HepG2 (cell line): ENCODE results near the gene CAMSAP3. TPM values are rescaled to one million over a fixed set of nuclear protein-coding genes. Genes with fewer than 3 reads are reported as not detected.

ENCODE experiments used
- ATAC-seq: fragments of 200-7000 bp; cut with Tn5 transposase; 3 replicates; pipeline ENCODE4 v1.9.1; 2020; ENCODE audit warnings: mild to moderate bottlenecking, moderate library complexity
- BruUV-seq: library from RNA; stranded (reverse); fragments of 400-500 nt; replicated peaks from 2 replicates; lab custom pipeline; 2021; lab: Mats Ljungman, UMichigan
- CTCF ChIA-PET: fragments of 300-600 bp; formaldehyde crosslinking; extraction: SDS; loops from one replicate; lab custom pipeline; 2021; ENCODE audit warnings: low total read pairs, inconsistent platforms, low intra/inter-chr PET ratio; lab: Yijun Ruan, JAX
- POLR2A ChIA-PET: fragments of 350-600 bp; sonication (Branson Sonifier 250); formaldehyde crosslinking; loops from one replicate; lab custom pipeline; 2020; ENCODE audit warnings: antibody characterized with exemption, inconsistent platforms; lab: Yijun Ruan, JAX
- DNase-seq: peaks from one replicate; pipeline ENCODE4 v3.0.0-alpha.2; 2015; ENCODE audit warnings: low spot score
- FAIRE-seq: peaks from 3 replicates; lab custom pipeline; 2011; peaks lifted over from hg19 to GRCh38; lab: Jason Lieb, UNC
- H2AFZ ChIP-seq: one replicate; pipeline ENCODE4 v1.6.1; 2011; ENCODE audit warnings: low read length, inconsistent platforms
- H3K27ac ChIP-seq: fragments of 300-600 bp; 3 replicates; pipeline ENCODE4 v1.8.0; 2011; ENCODE audit warnings: mixed run types, mild to moderate bottlenecking, mixed read lengths, low read length, inconsistent platforms; ENCODE audit not compliant: insufficient read depth; ENCODE audit errors: extremely low read length
- H3K27me3 ChIP-seq, 2 experiments: fragments of 200-600 bp in 1 of 2; 2 replicates in 1 of 2; 3 replicates in 1 of 2; pipeline versions ENCODE4 v1.6.0 to v1.8.0; 2011; ENCODE audit warnings: low read length in 2 of 2, mild to moderate bottlenecking in 2 of 2, moderate library complexity in 2 of 2, inconsistent platforms in 1 of 2; ENCODE audit not compliant: insufficient read depth in 2 of 2, control insufficient read depth in 1 of 2
- H3K36me3 ChIP-seq, 2 experiments: fragments of 200-600 bp in 1 of 2; replicated peaks in 1 of 2; 2 replicates in 1 of 2; 3 replicates in 1 of 2; pipeline versions ENCODE4 v1.5.1 to v1.8.0; 2011; ENCODE audit warnings: low read length in 2 of 2, inconsistent platforms in 1 of 2; ENCODE audit not compliant: insufficient read depth in 2 of 2, control insufficient read depth in 1 of 2
- H3K4me1 ChIP-seq: 2 replicates; pipeline ENCODE4 v1.5.1; 2012; ENCODE audit warnings: low read length, inconsistent platforms; ENCODE audit not compliant: insufficient read depth
- H3K4me2 ChIP-seq: 2 replicates; pipeline ENCODE4 v1.6.0; 2011; ENCODE audit warnings: low read depth, low read length, inconsistent platforms
- H3K4me3 ChIP-seq, 3 experiments: fragments of 200-600 bp in 1 of 3; sonication (generic), shearing (Covaris generic) in 1 of 3; replicated peaks in 1 of 3; 2 replicates each; pipeline ENCODE4 v1.5.1; 2011 to 2016; ENCODE audit warnings: low read length in 3 of 3, inconsistent platforms in 2 of 3, low read depth in 2 of 3, mild to moderate bottlenecking in 2 of 3, control low read depth in 1 of 3, mixed read lengths in 1 of 3; ENCODE audit not compliant: insufficient read depth in 1 of 3
- H3K79me2 ChIP-seq: one replicate; pipeline ENCODE4 v1.6.1; 2011; ENCODE audit warnings: low read length, inconsistent platforms; ENCODE audit not compliant: insufficient read depth
- H3K9ac ChIP-seq: 2 replicates; pipeline ENCODE4 v1.6.0; 2011; ENCODE audit warnings: mild to moderate bottlenecking, low read depth, low read length, inconsistent platforms; ENCODE audit not compliant: insufficient read depth
- H3K9me3 ChIP-seq: 2 replicates; pipeline ENCODE4 v1.5.1; 2012; ENCODE audit warnings: mild to moderate bottlenecking, low read length
- H4K20me1 ChIP-seq: 2 replicates; pipeline ENCODE4 v1.6.0; 2011; ENCODE audit warnings: inconsistent platforms, mild to moderate bottlenecking, low read length, moderate library complexity; ENCODE audit not compliant: insufficient read depth
- HNRNPLL ChIP-seq: fragments of 200-400 bp; formaldehyde crosslinking; IDR thresholded peaks from 2 replicates; pipeline ENCODE4 v1.6.1; 2017; ENCODE audit warnings: mild to moderate bottlenecking, low read depth, low read length; ENCODE audit not compliant: poor library complexity, severe bottlenecking
- HOXA3 ChIP-seq: sonication (generic); formaldehyde crosslinking; IDR thresholded peaks from 2 replicates; pipeline ENCODE4 v1.5.0; 2020; ENCODE audit warnings: missing genetic modification reagents
- PHF5A ChIP-seq: IDR thresholded peaks from one replicate; pipeline ENCODE4 v1.6.1; 2018; ENCODE audit warnings: low read depth, missing genetic modification reagents; ENCODE audit not compliant: unreplicated experiment
- RBM22 ChIP-seq: fragments of 200-400 bp; formaldehyde crosslinking; optimal IDR thresholded peaks from 2 replicates; pipeline ENCODE3; 2017; ENCODE audit warnings: mild to moderate bottlenecking, low read length, moderate library complexity
- ZNF260 ChIP-seq: sonication (generic); formaldehyde crosslinking; IDR thresholded peaks from 2 replicates; pipeline ENCODE4 v1.4.0; 2020; ENCODE audit warnings: missing genetic modification reagents, low read depth, mild to moderate bottlenecking, borderline replicate concordance
- ZNF460 ChIP-seq: sonication (generic); formaldehyde crosslinking; IDR thresholded peaks from 2 replicates; pipeline ENCODE4 v1.5.1; 2020; ENCODE audit warnings: missing genetic modification reagents, mild to moderate bottlenecking, borderline replicate concordance
- ZNF768 ChIP-seq: sonication (generic); formaldehyde crosslinking; IDR thresholded peaks from 2 replicates; pipeline ENCODE4 v1.4.0; 2020; ENCODE audit warnings: missing genetic modification reagents
- WGBS: methylation state at CpG from one replicate; pipeline ENCODE4 v1.1.6; 2017; ENCODE audit warnings: low lambda C conversion rate; 5-methylcytosine and 5-hydroxymethylcytosine counted together
- in situ Hi-C: cut with HindIII; loops from 2 replicates; pipeline ENCODE4 v1.10.0; 2017; ENCODE audit warnings: low pct_unique_long_range_greater_than_20kb; ENCODE audit not compliant: extremely low pct_ligation_motif_present
- intact Hi-C: fragments of 100-400 bp; cut with micrococcal nuclease; formaldehyde crosslinking; loops from one replicate; pipeline ENCODE4 v1.10.0; 2022; ENCODE audit not compliant: unreplicated experiment
- polyA plus RNA-seq, 8 experiments: library from polyadenylated mRNA; depleted of rRNA in 3 of 8; stranded (reverse) in 7 of 8; unstranded in 1 of 8; fragments of >200 nt; fragmentation: Illumina TruSeq in 4 of 8; extraction: Trizol in 4 of 8; gene quantifications; 2 replicates each; pipeline versions ENCODE4 v1.2.1 to v1.2.3, GENCODE V29; 2011 to 2016; ENCODE audit warnings: low read depth in 4 of 8, missing spikeins in 1 of 8, mixed read lengths in 1 of 8; ENCODE audit not compliant: insufficient read depth in 1 of 8
- total RNA-seq, 5 experiments: library from RNA; depleted of rRNA; stranded (reverse); fragments of >200 nt; fragmentation: Illumina TruSeq; extraction: Trizol; gene quantifications; 2 replicates each; pipeline ENCODE4 v1.2.3, GENCODE V29; 2016; ENCODE audit warnings: low read depth in 1 of 5
- TF ChIP-seq, protein P1 (sequence below): sonication (generic); formaldehyde crosslinking; IDR thresholded peaks from 2 replicates; pipeline ENCODE4 v1.9.0; 2021; ENCODE audit warnings: missing genetic modification reagents, mild to moderate bottlenecking, borderline replicate concordance

The CAMSAP3 gene
- total and polyA plus RNA-seq, 2 of the 13 experiments (the other 11 are each of a cell fraction or from before 2014, with no cell fraction given): 10.8 to 11.8 TPM

- no peak for FAIRE-seq
- no TSS peak for BruUV-seq
Observed at GRCh38 chr19:7607212-7607873, 11.7 kb downstream of the CAMSAP3 start.

More at GRCh38 chr19:7607212-7607873, 11.7 kb downstream of the CAMSAP3 start:
- Histone ChIP-seq H3K4me1 (no peaks in the 10 kb centered on the region; the same call in 1 of the 2 replicates), H3K4me2 (no peak overlapping the region), H2AFZ (no peak overlapping the region), H3K9ac (no peak overlapping the region), H3K79me2 (peaks cover 21% of the 10 kb centered on the region), H3K36me3 (peaks cover 45 to 65% of the 10 kb centered on the region in 2 experiments), H3K4me3 (no peak overlapping the region), H3K27ac (no peak overlapping the region), H4K20me1 (peaks cover 28% of the 10 kb centered on the region), H3K27me3 (no peaks in the 10 kb centered on the region), H3K9me3 (no peaks in the 10 kb centered on the region)
- intact Hi-C loops: no loop called here
- no peak for ATAC-seq
- WGBS: 99% methylated on average over 8 of the region's 10 CpGs
- POLR2A ChIA-PET: interaction anchor here (1.1 kb wide), 1 partner anchor 10 kb away, joined by 3 read pairs; no protein-coding TSS in a partner anchor
- in situ Hi-C loops: no loop called here
- CTCF ChIA-PET: no interaction called here
- no peak for DNase-seq
- TF ChIP-seq, protein P1, sequence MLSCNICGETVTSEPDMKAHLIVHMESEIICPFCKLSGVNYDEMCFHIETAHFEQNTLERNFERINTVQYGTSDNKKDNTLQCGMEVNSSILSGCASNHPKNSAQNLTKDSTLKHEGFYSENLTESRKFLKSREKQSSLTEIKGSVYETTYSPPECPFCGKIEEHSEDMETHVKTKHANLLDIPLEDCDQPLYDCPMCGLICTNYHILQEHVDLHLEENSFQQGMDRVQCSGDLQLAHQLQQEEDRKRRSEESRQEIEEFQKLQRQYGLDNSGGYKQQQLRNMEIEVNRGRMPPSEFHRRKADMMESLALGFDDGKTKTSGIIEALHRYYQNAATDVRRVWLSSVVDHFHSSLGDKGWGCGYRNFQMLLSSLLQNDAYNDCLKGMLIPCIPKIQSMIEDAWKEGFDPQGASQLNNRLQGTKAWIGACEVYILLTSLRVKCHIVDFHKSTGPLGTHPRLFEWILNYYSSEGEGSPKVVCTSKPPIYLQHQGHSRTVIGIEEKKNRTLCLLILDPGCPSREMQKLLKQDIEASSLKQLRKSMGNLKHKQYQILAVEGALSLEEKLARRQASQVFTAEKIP: no peak
- peak; percentile 92 for TF ChIP-seq ZNF768 (CRISPR knock-in tag)
- no peak for TF ChIP-seq ZNF260
- TF ChIP-seq HNRNPLL: no peak
- TF ChIP-seq RBM22: peak; percentile 55
- no peak for TF ChIP-seq ZNF460 (CRISPR knock-in tag)
- no peak for TF ChIP-seq HOXA3 (CRISPR knock-in tag)
- TF ChIP-seq PHF5A (CRISPR knock-in tag): no peak
